IPS-20b (cell line): Measurements from ENCODE around the gene LRATD1.

Source experiments
- H3K27ac ChIP-seq: one replicate; pipeline ENCODE4 v1.5.1; 2013; ENCODE audit warnings: low read length
- H3K27me3 ChIP-seq: 2 replicates; pipeline ENCODE4 v1.6.1; 2013; ENCODE audit warnings: mild to moderate bottlenecking, low read length, inconsistent platforms; ENCODE audit not compliant: insufficient read depth
- H3K36me3 ChIP-seq: 2 replicates; pipeline ENCODE4 v1.6.1; 2013; ENCODE audit warnings: low read depth, mild to moderate bottlenecking, inconsistent platforms, low read length, moderate library complexity; ENCODE audit not compliant: insufficient read depth
- H3K4me1 ChIP-seq: 2 replicates; pipeline ENCODE4 v1.6.1; 2013; ENCODE audit warnings: mild to moderate bottlenecking, control low read depth, inconsistent platforms, low read length, moderate library complexity; ENCODE audit not compliant: insufficient read depth
- H3K4me3 ChIP-seq: 2 replicates; pipeline ENCODE4 v1.5.1; 2013; ENCODE audit warnings: mild to moderate bottlenecking, low read length, inconsistent platforms
- H3K9ac ChIP-seq: 2 replicates; pipeline ENCODE4 v1.6.1; 2013; ENCODE audit warnings: low read depth, mild to moderate bottlenecking, inconsistent platforms, low read length, moderate library complexity
- H3K9me3 ChIP-seq: 2 replicates; pipeline ENCODE4 v1.6.1; 2013; ENCODE audit warnings: mild to moderate bottlenecking, low read depth, low read length, inconsistent platforms; ENCODE audit not compliant: insufficient read depth

Gene LRATD1

GRCh38 chr2:14632133-14632936 is at the start of gene LRATD1:
Gene LRATD1 (plus strand): TSS chr2:14632717. CDS start chr2:14633980, 1,263 bp downstream.
- H3K9ac ChIP-seq: no peak within 1 kb of the TSS
- peaks cover 6% of the 10 kb centered on the region; the same call in 1 of the 2 replicates for H3K4me1 ChIP-seq
- H3K9me3 ChIP-seq: no peaks in the 10 kb centered on the region
- peak within 1 kb of the TSS; percentile 71 for H3K4me3 ChIP-seq
- H3K36me3 ChIP-seq: no peaks in the 10 kb centered on the region
- peaks cover 82% of the 10 kb centered on the region for H3K27me3 ChIP-seq
- no peak within 1 kb of the TSS for H3K27ac ChIP-seq

- Histone ChIP-seq H3K9me3 (no peaks in the 10 kb centered on the region), H3K27me3 (no peaks in the 10 kb centered on the region), H3K4me3 (no peak overlapping the region), H3K4me1 (no peaks in the 10 kb centered on the region), H3K36me3 (no peaks in the 10 kb centered on the region), H3K9ac (no peak overlapping the region), H3K27ac (no peak overlapping the region)
These were observed 49.5 kb upstream of the LRATD1 start for GRCh38 chr2:14583059-14583458.

- Histone ChIP-seq H3K4me3 (no peak overlapping the region), H3K4me1 (no peaks in the 10 kb centered on the region), H3K27ac (no peak overlapping the region), H3K9ac (no peak overlapping the region), H3K36me3 (no peaks in the 10 kb centered on the region), H3K27me3 (no peaks in the 10 kb centered on the region), H3K9me3 (no peaks in the 10 kb centered on the region)
These were observed 48.7 kb upstream of the LRATD1 start for GRCh38 chr2:14583802-14584201.

GRCh38 chr2:14587119-14587518 is 45.4 kb upstream of the LRATD1 start:
- Histone ChIP-seq H3K4me3 (no peak overlapping the region), H3K27ac (no peak overlapping the region), H3K9ac (no peak overlapping the region), H3K4me1 (no peaks in the 10 kb centered on the region), H3K27me3 (no peaks in the 10 kb centered on the region), H3K9me3 (no peaks in the 10 kb centered on the region), H3K36me3 (no peaks in the 10 kb centered on the region)

- Histone ChIP-seq H3K36me3 (no peaks in the 10 kb centered on the region), H3K4me3 (no peak overlapping the region), H3K27me3 (no peaks in the 10 kb centered on the region), H3K27ac (no peak overlapping the region), H3K9me3 (no peaks in the 10 kb centered on the region), H3K9ac (no peak overlapping the region), H3K4me1 (no peaks in the 10 kb centered on the region)
These were observed 31.3 kb upstream of the LRATD1 start for GRCh38 chr2:14601156-14601770.

GRCh38 chr2:14602309-14602708 is 30.2 kb upstream of the LRATD1 start:
- H3K9me3 ChIP-seq: no peaks in the 10 kb centered on the region
- no peaks in the 10 kb centered on the region for H3K36me3 ChIP-seq
- H3K4me1 ChIP-seq: no peaks in the 10 kb centered on the region
- H3K27ac ChIP-seq: no peak overlapping the region
- no peak overlapping the region for H3K4me3 ChIP-seq
- no peaks in the 10 kb centered on the region for H3K27me3 ChIP-seq
- no peak overlapping the region for H3K9ac ChIP-seq

GRCh38 chr2:14603676-14604075 is 28.8 kb upstream of the LRATD1 start:
- Histone ChIP-seq H3K9me3 (no peaks in the 10 kb centered on the region), H3K27me3 (no peaks in the 10 kb centered on the region), H3K4me3 (no peak overlapping the region), H3K27ac (no peak overlapping the region), H3K4me1 (no peaks in the 10 kb centered on the region), H3K36me3 (no peaks in the 10 kb centered on the region), H3K9ac (no peak overlapping the region)

- no peaks in the 10 kb centered on the region for H3K27me3 ChIP-seq
- H3K27ac ChIP-seq: no peak overlapping the region
- no peak overlapping the region for H3K9ac ChIP-seq
- no peak overlapping the region for H3K4me3 ChIP-seq
- no peaks in the 10 kb centered on the region for H3K36me3 ChIP-seq
- H3K4me1 ChIP-seq: no peaks in the 10 kb centered on the region
- no peaks in the 10 kb centered on the region for H3K9me3 ChIP-seq
These were observed 24.3 kb upstream of the LRATD1 start for GRCh38 chr2:14608245-14608644.

GRCh38 chr2:14614017-14614416 is 18.5 kb upstream of the LRATD1 start:
- Histone ChIP-seq H3K27me3 (no peaks in the 10 kb centered on the region), H3K9me3 (no peaks in the 10 kb centered on the region), H3K4me3 (no peak overlapping the region)

GRCh38 chr2:14615121-14615520 is 17.4 kb upstream of the LRATD1 start:
- H3K27ac ChIP-seq: no peak overlapping the region
- H3K4me1 ChIP-seq: no peaks in the 10 kb centered on the region
- H3K36me3 ChIP-seq: no peaks in the 10 kb centered on the region
- no peak overlapping the region for H3K9ac ChIP-seq
- H3K4me3 ChIP-seq: no peak overlapping the region
- H3K27me3 ChIP-seq: no peaks in the 10 kb centered on the region
- no peaks in the 10 kb centered on the region for H3K9me3 ChIP-seq

More at GRCh38 chr2:14614017-14614416, 18.5 kb upstream of the LRATD1 start:
- H3K9ac ChIP-seq: no peak overlapping the region
- no peak overlapping the region for H3K27ac ChIP-seq
- H3K4me1 ChIP-seq: no peaks in the 10 kb centered on the region
- no peaks in the 10 kb centered on the region for H3K36me3 ChIP-seq

GRCh38 chr2:14615760-14616159 is 16.8 kb upstream of the LRATD1 start:
- H3K36me3 ChIP-seq: no peaks in the 10 kb centered on the region
- H3K9ac ChIP-seq: no peak overlapping the region

GRCh38 chr2:14616342-14616741 is 16.2 kb upstream of the LRATD1 start:
- H3K27ac ChIP-seq: no peak overlapping the region

More at GRCh38 chr2:14615760-14616159, 16.8 kb upstream of the LRATD1 start:
- no peaks in the 10 kb centered on the region for H3K4me1 ChIP-seq
- H3K27ac ChIP-seq: no peak overlapping the region
- H3K27me3 ChIP-seq: no peaks in the 10 kb centered on the region
- H3K9me3 ChIP-seq: no peaks in the 10 kb centered on the region
- no peak overlapping the region for H3K4me3 ChIP-seq

More at GRCh38 chr2:14616342-14616741, 16.2 kb upstream of the LRATD1 start:
- H3K9me3 ChIP-seq: no peaks in the 10 kb centered on the region
- H3K36me3 ChIP-seq: no peaks in the 10 kb centered on the region
- H3K9ac ChIP-seq: no peak overlapping the region
- no peaks in the 10 kb centered on the region for H3K27me3 ChIP-seq
- no peak overlapping the region for H3K4me3 ChIP-seq
- H3K4me1 ChIP-seq: no peaks in the 10 kb centered on the region
